NOMO-1 treated with DMSO at 0.1 percent for 48 hours (cell line): ENCODE data around the gene IDUA.

Experiments used
- DNase-seq: peaks from one replicate; lab custom pipeline; 2025; ENCODE audit not compliant: unreplicated experiment; lab: John Stamatoyannopoulos, UW

Gene IDUA

DNA sequence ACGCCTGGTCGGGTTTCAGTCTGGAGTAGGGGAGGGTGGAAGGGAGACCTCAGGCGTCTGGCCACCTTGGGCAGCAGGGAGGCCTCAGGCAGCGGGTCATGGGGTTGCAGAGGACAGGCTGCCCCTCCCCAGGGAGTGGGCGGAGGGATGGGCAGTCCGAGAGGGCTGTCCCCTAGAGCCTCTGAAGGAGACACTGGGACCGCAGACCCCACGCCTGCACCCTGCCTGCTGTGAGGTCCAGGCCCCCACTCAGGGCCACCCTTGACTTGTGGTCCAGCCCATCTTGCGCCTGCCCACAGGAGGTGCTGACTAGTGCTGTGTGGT is 41.0 kb downstream of the IDUA start:
- no peak for DNase-seq

- DNase-seq, result no peak
These were observed 41.9 kb downstream of the IDUA start for GRCh38 chr4:1028574-1029220.

- no peak for DNase-seq
These were observed 42.7 kb downstream of the IDUA start for GRCh38 chr4:1029529-1029928.

GRCh38 chr4:1030031-1030430 is 43.2 kb downstream of the IDUA start:
- DNase-seq, result no peak

- DNase-seq, result no peak
These were observed 43.7 kb downstream of the IDUA start for GRCh38 chr4:1030559-1030958.

DNA sequence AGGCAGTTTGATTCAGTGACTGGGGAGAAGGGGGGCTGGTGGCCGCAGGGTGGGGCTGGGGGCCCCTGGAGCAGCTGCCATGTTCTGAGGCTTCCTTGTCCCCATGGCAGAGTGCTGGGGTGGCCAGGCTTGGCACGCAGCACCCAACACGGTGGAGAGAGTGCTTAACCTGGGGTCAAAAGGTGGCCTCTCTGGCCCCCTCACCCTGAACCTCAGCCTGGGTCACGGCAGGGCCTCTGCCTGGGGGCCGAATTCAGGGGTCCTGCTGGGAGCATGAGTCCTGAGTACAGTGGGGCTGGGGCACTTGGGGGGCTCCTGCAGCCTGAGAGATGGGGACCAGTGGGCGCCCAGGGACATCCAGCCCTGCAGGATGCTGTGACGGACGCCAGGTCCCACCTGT is 44.5 kb downstream of the IDUA start:
- no peak for DNase-seq

GRCh38 chr4:1031956-1032795 is 45.3 kb downstream of the IDUA start:
- DNase-seq, result no peak

DNA sequence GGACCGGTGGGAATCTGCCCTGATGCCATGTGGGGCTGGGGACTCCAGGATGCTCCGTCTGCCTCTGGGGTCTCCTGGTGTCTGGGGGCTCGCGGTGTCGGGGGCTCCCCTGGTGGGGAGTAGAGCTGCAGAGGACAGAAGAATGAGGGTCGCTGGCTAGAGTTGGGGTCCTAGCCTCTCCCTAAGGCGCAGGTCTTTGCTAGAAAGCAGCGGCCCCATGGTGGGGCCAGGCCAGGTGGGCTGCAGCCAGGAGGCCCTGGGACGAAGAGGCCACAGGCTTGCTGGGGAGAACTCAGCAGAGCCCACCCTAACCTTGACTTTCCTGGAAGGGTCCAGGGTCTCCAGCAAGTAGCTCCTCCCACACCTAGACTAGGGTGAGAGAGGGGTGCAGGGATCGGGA is 46.0 kb downstream of the IDUA start:
- DNase-seq, result no peak

GRCh38 chr4:1033840-1034551 is 47.2 kb downstream of the IDUA start:
- no peak for DNase-seq

GRCh38 chr4:1035510-1035909 is 48.7 kb downstream of the IDUA start:
- no peak for DNase-seq

DNA sequence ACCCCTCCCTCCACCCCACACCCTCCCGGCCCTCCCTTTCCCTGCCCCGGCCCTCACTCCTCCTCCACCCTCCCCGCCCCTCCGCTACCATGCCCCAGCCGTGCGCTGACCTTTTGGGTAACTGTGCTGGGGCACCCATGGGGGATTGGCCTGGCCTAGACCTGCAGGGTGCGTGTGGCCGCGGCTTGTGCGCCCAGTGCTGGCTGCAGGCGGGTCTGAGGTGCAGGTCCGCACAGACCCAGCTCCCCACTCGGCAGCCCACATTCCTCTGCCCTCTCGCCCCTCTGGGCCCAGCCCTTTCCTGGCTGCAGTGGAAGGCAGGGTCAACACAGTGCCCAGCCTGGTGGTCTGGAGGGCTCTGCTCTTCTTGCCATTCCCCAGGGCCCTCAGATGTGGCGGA is 49.3 kb downstream of the IDUA start:
- no peak for DNase-seq

DNA sequence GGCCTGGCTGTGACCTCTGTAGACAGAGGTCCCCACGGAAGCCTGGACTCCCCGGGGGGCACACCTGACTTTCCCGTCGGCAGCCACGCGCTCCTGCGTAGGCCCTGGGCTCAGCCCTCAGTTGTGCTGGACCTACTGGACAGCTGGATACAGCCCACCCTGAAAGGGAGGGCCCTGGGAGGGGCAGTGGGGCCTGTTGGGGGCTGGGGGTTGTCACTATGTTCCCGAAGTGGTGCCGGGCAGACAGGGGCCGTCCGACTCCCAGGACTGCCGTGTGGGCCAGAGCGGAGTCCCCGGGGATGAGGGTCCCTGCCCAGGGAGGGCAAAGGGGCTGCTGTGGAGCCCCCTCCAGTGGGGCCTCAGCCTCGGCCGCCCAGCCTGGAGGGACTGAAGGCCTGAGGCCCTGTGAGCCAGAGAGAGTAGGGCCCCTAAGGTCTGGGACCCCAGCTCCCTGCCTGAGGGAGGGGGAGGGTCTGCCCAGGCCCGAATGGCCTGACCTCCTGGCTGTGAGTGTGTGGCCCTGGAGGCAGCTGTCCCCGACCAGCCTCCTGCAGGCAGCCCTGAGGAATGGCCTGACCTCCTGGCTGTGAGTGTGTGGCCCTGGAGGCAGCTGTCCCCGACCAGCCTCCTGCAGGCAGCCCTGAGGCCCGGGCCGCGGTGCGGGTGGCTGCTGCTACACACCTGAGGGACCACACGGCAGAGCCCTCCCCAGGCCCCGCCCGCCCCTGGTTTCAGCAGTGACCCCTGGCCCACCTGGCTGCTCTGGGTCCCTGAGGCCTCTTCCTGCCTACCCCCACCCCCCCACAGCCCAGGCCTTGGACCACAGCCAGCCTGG is 50.3 kb downstream of the IDUA start:
- DNase-seq, result no peak

GRCh38 chr4:1038948-1039492 is 52.2 kb downstream of the IDUA start:
- no peak for DNase-seq

- no peak for DNase-seq
These were observed 52.9 kb downstream of the IDUA start for GRCh38 chr4:1039493-1040343.

GRCh38 chr4:1040344-1041146 is 53.7 kb downstream of the IDUA start:
- no peak for DNase-seq

DNA sequence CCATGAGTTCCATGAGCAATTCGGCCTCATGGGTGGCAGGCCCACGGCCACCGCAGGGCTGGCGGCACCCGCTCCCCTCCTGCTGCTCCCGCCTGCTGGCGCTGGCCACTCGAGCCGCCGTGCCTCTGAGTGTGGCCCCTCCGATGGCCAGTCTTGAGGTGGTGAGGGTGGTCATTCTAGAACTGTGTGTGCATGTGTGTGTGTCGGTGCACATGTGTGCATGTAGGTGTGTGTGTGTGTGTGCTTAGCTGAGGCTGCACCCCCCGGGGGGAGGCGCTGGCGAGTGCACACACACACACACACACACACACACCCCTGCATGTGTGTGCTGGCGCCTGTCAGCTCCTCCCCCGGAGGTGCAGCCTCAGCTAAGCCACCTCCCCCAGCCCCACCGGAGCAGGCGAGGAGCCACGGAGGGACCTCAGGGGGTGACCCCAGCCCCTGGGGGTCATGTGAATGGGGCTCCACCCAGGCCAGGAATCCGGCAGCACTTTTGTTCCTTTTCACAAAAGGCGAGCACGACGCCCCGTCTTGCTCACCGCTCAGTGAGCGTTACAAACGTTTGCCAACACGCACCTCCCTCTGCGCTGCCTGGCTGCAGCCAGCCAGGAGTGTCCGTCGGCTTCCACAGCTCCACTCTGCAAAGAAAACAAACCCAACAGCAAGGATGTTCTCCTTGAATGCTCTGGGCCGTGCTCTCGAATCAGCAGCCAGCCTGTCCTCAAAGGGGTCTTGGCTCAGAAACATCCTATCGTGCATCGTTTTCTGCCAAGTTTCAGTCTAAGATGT is 54.5 kb downstream of the IDUA start:
- no peak for DNase-seq

- no peak for DNase-seq
These were observed 55.1 kb downstream of the IDUA start for GRCh38 chr4:1041936-1042330.

DNA sequence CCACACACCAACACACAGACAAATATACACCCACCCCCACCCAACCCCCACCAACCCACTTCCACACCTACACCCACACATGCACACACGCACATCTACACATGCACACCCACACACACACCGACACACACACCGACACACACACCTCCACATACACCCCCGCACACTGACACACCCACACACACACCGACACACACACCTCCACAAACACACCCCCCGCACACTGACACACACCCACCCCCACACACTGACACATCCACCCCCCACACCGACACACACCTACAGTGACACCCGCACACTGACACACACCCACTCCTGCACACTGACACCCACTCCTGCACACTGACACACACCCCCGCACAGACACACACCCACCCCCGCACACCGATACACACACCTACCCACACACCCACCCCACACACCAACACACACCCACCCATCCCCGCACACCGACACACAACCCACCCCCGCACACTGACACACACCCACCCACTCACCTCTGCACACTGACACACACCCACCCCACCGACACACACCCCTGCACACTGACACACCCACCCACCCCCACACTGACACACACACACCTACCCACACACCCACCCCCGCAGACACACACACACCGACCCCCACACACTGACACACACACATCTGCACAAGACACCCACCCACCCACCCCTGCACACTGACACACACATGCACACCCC is 55.7 kb downstream of the IDUA start:
- no peak for DNase-seq
